ENCODE data around the gene ECPAS.
"Not testable (repeated sequence)": the region's sequence is repeated elsewhere in the genome, so short reads cannot be mapped to it uniquely, and the experiment has no call there.

ECPAS gene

DNA sequence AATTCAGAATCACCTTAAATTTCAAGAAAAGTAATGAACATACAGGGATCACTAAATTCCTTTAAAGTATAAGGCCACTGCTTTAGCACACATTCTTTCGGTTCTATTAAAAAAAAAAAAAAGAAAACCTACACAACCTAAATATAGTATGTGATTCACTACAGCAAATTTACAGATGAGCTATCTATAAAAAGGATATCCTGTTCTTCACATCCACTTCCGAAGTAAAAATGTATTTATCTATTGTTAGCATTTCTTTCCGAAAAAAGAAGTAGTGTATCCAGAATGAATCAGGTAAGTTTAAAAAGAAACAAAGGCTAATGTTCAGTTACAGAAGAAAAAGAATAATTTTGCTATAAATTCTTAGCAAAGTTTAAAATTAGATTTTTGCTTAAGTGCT lies 70.2 kb downstream of the ECPAS start:
- no peak for DNase-seq

DNA sequence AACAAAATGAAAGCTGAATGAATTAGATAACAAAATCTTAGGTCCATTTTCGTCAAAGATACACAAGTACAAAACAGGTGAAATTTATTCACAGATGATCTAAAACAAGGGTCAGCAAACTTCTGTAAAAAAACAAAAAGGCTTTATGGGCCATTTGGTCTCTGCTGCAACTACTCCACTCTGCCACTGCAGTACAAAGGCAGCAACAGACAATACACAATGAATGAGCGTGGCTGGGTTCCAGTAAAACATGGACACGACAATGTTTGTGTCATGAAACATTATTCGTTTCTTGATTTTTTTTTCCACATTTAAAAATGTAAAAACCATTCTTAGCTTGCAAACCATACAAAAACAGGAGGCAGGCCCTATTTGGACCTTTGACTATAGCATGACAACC lies 71.9 kb downstream of the ECPAS start:
- DNase-seq = no peak

DNA sequence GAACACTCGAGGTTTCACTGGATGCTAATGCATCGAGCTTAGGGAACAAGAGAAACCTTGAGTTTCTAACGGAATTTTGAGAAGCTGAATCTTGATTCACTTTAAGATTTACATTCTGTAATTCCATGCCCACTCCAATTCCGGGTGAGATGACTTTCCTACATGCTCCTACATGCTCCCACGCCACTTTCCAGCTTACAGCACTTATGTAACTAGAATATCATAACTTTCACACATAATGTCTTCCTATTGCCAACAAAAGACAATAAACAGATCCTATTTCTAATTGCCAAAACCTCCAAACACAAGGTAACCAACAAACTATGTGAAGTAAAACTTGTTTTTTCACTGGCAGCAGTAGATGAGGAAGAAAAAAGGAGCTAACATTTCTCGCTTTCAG lies 72.9 kb downstream of the ECPAS start:
- no peak for DNase-seq

DNA sequence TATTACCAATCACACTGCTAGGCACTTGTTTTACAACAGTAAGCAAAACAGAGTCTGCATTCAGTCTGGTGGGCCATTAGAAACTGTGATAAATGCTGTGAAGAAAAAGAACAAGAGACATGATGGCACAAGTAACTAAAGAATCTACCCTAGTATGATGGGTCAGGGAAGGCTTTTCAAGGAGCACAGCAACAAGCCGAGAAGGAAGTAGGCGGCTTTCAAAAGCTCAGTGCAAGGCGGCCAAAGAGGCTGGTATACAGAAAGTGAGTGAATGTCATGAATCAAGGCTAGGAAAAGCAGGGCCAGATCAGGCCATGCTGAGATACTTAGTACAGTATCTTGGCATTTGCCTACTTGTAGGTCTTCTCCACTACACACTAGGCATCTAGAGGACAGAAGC lies 76.4 kb downstream of the ECPAS start:
- DNase-seq = no peak

DNA sequence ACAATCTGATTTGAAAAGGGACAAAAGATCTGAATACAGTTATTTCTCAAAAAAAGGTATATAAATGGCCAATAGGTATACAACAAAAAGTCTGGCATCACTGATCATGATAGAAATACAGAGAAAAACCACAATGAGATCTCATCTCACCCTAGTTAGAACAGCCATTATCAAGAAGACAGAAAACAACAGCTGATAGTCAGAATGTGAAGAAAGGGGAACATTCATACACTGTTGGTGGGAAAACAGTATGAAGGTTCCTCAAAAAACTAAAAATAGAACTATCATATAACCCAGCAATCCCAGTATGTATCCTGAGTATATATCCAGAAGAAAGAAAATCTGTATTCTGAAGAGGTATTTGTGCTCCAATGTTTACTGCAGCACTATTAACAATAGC lies 78.5 kb downstream of the ECPAS start:
- DNase-seq = no peak

DNA sequence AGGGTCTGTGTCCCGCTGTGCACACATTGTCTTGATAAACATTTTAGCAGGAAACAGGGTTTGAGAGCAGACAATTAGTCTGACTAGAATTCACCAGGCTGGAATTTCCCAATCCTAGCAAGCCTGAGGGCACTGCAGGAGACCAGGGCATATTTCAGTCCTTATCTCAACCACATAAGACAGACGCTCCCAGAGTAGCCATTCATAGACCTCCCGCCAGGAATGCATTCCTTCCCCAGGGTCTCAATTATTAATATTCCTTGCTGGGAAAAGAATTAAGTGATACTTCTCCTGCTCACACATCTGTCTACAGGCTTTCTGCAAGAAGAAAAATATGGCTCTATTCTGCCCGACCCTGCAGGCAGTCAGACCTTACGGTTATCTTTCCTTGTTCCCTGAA lies 82.7 kb downstream of the ECPAS start:
- not testable (repeated sequence) for DNase-seq

DNA sequence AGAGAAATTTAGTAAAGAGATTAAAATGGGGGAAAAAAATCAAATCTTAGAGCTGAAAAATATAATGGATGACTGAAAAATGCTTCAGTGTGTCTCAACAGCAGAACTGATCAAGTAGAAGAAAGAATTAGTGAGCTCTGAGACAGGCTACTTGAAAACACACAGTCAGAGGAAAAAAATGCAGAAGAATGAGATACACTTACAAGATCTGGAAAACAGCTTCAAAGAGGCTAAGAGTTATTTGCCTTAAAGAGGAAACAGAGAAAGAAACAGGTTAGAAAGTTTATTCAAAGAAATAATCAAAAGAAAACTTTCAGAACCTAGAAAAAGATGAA lies 83.7 kb downstream of the ECPAS start:
- DNase-seq = no peak

DNA sequence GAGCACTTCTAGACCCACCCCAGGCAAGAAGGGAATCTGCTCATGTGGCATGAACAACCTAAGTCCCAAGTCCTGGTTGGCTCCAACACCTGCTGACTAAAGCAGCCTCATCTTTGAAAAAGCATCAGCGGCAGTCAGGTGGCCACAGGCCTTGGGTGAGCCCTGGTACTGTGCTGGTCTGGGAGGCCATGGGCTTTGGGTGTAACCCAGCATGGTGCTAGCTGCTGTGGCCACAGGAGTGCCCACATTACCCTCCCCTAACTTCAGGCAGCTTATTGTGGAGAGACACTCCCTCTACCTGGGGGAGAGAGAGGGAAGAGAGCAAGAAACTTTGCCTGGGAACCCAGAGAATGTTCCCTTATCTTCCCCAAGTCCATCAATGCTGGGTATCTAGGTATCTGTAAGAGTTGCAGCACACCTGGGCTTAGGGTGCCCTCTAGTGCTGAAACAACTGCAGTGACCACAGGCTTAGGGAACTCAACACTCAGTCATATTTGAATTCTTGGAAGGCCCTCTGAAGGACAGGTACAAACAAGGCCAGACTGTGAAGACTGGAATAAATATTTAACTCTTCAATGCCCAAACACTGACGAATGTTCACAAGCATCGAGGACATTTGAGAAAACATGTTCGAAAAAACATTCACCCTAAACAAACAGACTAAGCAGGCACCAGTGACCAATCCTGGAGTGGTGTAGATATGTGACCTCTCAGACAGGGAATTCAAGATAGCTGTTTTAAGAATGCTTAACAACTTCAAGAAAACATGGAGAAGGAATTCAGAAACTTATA lies 84.2 kb downstream of the ECPAS start:
- no peak for DNase-seq

DNA sequence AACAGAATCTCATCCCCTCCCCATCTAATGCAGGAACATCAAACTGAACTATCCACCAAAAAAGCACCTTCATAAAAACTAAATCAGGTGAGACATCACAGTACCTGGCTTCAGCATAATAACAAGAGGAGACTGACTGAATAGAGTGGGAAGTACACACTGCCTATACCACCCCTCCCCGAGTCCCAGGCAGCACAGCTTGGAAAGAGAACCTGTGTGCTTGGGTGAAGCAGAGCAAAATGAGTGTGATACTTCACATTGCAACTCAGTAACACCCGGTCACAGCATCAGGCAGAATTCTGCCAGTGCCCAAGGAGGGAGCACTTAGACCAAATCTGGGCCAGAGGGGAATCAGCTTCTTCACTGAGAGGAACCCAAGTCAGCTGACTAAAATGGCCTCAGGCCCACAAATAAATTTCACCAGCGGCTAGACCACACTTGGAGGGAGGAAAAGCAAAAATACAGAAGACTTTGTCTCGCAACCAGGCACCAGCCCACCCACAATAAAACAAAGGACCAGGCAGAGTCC lies 84.9 kb downstream of the ECPAS start:
- DNase-seq = no peak

DNA sequence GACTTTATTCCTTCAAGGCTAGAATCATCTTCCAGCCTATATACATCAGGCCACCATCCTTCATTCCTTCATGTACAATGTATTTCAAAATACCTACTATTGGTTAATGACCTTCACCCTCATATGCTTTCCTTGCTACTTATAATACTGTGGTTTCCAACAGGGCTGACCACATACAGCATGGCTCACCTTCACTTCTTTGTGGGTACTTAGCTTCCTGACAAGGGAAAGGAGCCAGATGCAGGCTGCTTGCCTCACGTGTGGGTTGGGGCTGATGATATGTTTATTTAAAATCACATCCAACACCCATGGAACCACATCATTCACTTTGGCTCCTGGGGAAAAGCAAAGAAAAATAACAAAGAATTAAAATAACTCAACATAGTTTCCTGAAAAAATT lies 90.2 kb downstream of the ECPAS start:
- DNase-seq = no peak

DNA sequence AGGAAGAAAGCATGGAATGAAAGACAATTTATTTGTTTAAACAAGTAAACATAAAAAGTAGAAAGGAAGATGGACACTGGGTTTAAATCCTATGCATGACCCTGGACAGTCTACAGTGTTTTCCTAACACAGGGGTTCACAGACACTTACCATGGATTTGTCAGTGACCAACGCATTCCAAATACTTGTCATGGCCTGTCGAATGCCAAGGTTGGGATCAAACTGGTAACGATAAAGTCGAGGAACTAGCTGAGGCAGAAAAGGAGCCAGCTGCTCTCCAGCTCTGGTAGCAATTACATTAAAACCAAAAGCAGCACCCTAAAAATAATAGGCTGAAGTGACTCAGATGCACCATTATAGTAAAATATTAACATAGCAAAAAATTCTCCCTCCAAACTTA lies 94.8 kb downstream of the ECPAS start:
- DNase-seq = no peak

DNA sequence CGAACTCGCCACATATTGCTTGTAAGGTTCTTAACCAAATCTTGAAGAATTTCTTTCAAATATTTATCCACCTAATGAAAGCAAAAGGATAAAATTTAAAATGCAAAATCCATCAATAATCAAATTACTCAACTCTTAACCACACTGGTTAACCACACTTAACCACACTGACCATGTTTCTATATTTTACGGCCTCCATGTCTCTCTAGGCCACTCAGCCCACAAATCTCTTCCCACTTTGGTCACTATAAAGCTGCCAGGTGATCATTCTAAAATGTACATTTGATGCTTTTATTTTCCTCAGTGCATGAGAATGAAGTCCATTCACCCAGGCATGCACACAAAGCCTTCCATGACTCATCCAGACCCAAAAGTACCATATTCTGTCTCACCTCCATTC lies 97.8 kb downstream of the ECPAS start:
- DNase-seq = no peak

DNA sequence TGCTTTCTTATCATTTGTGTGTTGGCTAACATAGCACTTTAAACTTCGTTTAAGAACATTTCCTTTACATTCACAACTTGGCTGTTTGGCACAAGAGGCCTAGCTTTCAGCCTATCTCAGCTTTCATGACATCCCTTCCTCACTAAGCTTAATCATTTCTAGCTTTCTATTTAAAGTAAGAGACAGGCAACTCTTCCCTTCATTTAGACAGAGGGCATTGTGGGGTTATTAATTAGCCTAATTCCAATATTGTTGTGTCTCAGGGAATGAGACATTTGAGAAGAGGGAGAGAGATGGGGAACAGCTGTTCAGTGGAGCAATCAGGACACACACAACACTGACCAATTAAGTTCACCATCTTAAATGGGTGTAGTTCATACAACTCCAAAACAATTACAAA lies 103.2 kb downstream of the ECPAS start:
- DNase-seq = no peak

DNA sequence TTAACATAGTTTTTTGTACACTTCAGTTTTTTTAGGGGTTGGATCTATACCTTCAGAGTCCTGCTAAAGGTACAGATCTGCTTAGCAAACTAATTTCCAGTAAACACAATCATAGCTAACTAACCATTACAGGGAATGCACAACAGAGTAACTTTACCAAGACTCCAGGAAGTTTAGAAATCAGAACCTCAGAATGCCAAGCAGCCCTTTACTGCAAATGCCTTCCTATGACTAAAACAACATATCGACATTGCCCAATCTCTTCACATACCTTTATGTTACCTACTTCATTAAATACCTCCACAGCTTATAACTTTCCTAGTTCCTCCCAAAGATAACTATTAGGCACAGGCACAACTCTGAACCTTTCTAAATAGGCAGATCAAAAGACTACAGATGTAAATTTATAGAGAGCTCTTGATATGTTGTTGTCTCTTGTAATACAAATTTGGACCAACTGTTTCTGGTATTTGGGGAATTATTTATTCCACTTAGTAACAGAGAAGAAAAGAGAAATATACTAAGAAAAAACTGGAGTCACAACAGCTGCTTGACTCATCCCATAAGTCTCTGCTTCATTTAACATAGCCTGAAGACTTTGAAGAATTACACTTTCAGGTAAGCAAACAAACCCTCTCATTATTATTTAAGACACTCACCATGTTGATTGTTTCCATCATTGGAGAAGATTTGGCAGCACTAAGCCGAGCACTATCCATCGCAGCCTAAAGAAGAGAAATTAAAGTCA lies 108.2 kb downstream of the ECPAS start:
- DNase-seq = no peak

DNA sequence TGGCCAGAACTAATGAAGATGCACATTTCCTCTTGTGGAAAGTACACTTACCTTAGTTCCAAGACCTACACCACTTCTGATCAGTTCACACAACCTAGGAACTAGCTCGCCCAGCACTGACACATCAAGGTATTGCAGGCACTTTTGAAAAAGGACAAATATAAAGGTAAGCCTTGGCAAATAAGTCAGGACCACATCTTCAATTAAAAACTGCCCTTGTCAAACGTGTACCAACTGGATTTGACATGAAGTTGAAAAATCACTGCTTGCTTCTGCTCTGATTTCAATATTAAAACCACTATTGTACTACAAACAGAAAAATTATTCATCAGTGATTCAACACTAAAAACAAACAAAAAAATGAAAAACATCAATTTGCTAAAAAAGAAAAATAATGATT lies 109.1 kb downstream of the ECPAS start:
- no peak for DNase-seq

DNA sequence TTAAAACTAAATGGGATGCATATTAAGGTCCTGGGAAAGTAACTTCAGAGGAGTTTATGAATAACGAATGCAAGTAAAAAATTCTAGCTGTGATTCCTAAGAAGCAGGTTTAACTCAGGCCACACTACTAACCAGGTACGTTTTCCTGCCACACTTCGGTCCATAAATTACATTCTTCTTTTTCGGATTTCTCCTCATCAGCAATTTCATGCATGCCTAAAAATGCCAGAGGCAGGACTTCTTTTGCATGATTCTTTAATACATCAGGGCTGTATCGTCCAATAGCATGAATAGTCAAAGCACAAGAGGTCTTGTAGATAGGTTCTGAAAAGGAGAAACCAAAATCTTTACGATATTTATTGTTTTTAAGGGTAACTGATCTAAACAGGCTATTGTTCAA lies 111.9 kb downstream of the ECPAS start:
- no peak for DNase-seq

DNA sequence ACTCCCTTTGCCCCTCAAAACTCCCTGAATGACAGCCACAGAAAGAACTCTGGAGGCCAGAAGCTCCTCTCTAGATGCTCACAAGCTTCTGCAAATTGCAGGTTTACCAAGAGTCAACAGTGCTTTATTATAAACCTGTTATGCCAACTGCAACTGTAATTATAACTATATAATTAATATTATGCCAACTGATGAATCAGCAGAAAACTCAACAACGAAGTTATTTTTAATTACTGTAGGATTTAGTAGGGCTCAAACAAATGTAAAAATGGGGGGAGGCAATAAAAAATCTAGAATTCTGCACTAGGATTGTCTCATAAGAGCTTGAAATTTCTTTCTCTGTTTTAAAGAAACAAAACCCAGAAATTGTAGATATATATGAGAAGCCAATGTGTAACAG lies 117.2 kb downstream of the ECPAS start:
- DNase-seq = no peak

DNA sequence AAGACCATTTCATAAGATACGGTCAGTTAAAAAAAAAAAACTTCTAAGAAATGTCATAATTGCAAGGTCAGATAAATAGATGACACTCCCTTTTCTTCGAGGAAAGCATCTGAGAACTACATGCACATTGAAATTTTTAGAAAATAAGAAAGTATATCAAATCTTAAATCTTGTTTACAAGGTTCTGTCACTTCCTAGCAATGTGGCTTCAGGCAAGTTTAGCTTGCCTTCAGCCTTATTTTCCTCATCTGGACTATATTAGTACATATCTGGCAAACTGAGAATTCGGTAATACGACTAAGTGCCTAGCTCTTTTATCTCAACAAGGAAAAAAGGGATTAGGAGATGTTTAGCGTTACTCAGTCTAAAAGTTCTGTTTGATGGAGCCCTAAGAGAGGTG lies 121.7 kb downstream of the ECPAS start:
- no peak for DNase-seq

DNA sequence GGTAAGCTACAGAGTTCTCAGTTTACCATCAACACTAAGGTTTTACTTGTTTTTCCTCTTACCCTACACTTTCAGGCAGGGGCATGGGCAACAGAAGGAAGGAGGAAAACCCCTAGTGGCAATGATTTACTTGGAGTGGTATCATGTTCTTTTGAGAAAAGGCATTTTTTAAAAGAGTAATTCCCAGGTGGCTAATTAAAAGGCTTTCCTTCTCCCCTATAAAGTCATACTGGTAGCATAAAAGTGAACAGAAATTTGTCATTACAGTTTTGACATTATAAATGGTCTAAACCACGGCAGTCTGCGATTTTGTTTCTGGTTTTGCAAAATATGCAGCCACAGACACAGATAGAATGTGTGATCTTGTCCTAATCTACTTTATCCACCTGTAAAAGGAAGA lies 123.3 kb downstream of the ECPAS start:
- DNase-seq = no peak

DNA sequence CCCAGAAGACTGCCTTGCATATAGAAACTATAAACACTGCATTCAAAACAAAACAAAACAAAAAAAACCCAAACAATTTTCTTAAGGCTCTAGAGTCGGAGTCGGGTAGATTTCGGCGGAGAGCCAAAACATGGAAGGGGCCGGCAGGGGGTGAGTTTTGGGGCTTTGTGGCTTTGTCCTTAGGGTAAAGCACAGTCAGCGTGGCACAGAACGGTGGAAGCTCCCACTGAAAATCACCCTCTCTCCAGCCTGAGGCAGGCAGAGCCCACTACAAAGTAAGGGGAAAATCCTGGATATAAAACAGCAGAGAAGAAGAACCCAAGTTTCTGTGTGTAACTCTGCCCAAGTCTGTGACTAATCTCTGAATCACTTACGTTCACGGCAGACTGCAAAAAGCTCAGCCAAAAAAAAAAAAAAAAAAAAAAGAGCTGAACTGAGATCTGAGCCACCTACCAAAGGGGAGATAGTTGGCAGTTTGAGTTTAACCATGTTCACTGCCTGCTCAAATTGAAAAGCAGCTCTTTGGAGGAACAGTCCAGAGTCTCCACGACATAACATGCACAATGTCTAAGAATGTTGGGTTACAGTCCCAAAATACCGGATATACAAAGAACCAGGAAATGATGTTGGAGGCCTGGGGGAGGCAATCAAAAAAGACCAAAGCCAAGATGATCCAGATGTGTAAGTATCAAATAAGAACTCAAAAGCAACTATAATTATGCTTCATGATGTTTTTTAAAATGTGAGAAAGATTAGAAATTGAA lies 127.5 kb downstream of the ECPAS start:
- no peak for DNase-seq

DNA sequence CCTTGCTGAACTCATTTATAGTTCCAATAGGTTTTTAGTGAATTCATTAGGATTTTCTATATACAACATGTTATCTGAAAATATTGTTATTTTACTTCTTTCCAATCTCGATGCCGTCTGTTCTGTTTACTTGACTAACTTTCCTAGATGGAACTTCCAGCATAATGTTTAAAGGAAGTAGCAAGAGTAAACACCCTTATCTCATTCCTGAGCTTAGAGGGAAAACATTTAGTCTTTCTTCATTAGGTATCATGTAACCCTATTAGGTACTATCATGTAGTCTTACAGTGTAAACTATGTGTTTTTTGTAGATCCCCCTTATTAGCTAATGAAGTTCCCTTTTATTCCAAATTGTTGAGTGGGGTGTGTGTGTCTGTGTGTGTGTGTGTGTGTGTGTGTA lies 131.6 kb downstream of the ECPAS start:
- no peak for DNase-seq

DNA sequence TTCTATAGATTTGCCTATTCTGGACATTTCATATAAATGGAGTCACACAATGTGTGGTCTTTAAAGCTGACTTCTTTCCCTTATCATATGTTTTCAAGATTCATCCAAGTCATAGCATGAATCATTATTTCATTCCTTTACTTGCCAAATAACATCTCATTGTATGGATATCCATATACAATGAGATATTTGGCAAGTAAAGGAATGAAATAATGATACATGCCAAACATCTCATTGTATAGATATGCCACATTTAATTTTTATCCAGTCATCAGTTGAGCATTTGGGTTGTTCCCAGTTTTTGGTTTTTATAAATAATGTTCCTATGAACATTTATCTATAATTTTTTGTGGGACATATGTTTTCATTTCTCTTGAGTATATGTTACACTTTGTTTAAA lies 133.6 kb downstream of the ECPAS start:
- no peak for DNase-seq

DNA sequence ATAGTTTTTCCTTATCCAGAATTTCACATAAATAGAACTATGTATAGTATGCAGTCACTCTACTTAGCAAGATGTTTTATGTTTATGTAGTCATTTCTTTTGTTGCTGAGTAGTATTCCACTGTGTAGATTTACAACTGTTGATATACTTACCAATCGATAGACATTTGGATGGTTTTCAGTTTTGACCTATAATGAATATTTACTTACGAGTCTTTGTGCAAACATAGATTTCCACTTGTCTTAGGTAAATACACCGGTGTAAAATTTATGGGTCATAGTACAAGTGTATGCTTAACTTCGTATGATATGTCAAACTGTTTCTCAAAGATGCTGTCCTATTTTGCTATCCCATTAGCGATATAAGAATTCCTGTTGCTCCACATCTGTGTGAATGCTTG lies 134.4 kb downstream of the ECPAS start:
- no peak for DNase-seq

DNA sequence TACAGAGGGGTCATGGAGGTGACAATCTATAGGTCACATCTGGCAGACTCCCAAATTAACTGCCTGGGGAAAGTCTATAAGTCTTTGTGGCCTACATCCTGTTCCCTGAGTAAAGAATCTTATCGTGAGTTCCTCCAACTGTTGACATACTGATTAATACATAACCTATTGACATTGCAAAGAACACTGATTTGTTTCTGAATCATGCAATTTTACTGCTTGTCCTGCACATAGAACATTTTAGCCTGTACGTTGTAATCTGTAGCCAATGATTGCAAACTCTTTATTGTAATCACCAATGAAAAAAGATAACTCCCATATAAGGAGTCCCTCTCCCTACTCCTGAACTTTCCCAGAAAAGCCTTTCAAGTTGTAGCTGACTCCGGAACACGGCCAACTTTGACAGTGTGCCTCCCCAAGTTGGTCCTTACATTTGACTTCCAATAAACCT lies 135.3 kb downstream of the ECPAS start:
- DNase-seq = no peak
